Activated T-cell treated with anti-CD3 and anti-CD28 coated beads for 4 hours (primary cell): ENCODE measurements around the gene HPCA.

Source experiments
- DNase-seq: peaks from one replicate; pipeline ENCODE4 v3.0.0-alpha.2; 2020

The HPCA gene

GRCh38 chr1:32886004-32886827, at the start of gene HPCA:
HPCA (plus strand) TSS chr1:32886491; CDS start chr1:32888899, 2,408 bp downstream.
- no peak for DNase-seq

- DNase-seq = no peak
These were observed 37.8 kb upstream of the HPCA start for GRCh38 chr1:32848354-32849063.

- DNase-seq = no peak
These were observed 30.3 kb upstream of the HPCA start for GRCh38 chr1:32855861-32856617.

GRCh38 chr1:32858136-32858535, 28.2 kb upstream of the HPCA start:
- DNase-seq = no peak

GRCh38 chr1:32858791-32859190, 27.5 kb upstream of the HPCA start:
- no peak for DNase-seq

- DNase-seq = no peak
These were observed 26.4 kb upstream of the HPCA start for GRCh38 chr1:32859915-32860314.

GRCh38 chr1:32860566-32860965, 25.7 kb upstream of the HPCA start:
- no peak for DNase-seq

- DNase-seq = no peak
These were observed 24.2 kb upstream of the HPCA start for GRCh38 chr1:32861904-32862695.

- no peak for DNase-seq
These were observed 22.9 kb upstream of the HPCA start for GRCh38 chr1:32863218-32863880.

- DNase-seq = no peak
These were observed 22.4 kb upstream of the HPCA start for GRCh38 chr1:32863881-32864245.

- DNase-seq = no peak
These were observed 21.8 kb upstream of the HPCA start for GRCh38 chr1:32864375-32865019.

GRCh38 chr1:32865639-32866405, 20.5 kb upstream of the HPCA start:
- DNase-seq = no peak

- no peak for DNase-seq
These were observed 19.1 kb upstream of the HPCA start for GRCh38 chr1:32867151-32867550.

- no peak for DNase-seq
These were observed 18.6 kb upstream of the HPCA start for GRCh38 chr1:32867671-32868070.

- no peak for DNase-seq
These were observed 18.2 kb upstream of the HPCA start for GRCh38 chr1:32868085-32868484.

- DNase-seq = no peak
These were observed 17.4 kb upstream of the HPCA start for GRCh38 chr1:32868806-32869455.

- DNase-seq = no peak
These were observed 16.2 kb upstream of the HPCA start for GRCh38 chr1:32869923-32870614.

- DNase-seq = no peak
These were observed 15.5 kb upstream of the HPCA start, which contains the start of gene FNDC5 for GRCh38 chr1:32870615-32871363. FNDC5 (minus strand) TSS chr1:32870912.
